Thyroid gland (tissue), 4 donors: ENCODE measurements around the gene RNF111.

ENCODE experiments used
- POLR2A ChIP-seq, 2 donors: fragments of 450-650 bp; IDR thresholded peaks; one replicate each; pipeline ENCODE4 v1.6.1; 2017; ENCODE audit warnings: antibody characterized with exemption in 2 of 2, mild to moderate bottlenecking in 2 of 2, moderate library complexity in 1 of 2
- TF ChIP-seq, protein P1 (sequence below), 6 experiments: fragments of 200-600 bp in 3 of 6; fragments of 450-650 bp in 3 of 6; sonication (generic) in 3 of 6; IDR thresholded peaks; one replicate each; pipeline ENCODE4 v1.5.1; 2016 to 2019; ENCODE audit warnings: antibody characterized with exemption in 6 of 6, mild to moderate bottlenecking in 2 of 6, inconsistent platforms in 1 of 6, moderate library complexity in 1 of 6

DNA sequence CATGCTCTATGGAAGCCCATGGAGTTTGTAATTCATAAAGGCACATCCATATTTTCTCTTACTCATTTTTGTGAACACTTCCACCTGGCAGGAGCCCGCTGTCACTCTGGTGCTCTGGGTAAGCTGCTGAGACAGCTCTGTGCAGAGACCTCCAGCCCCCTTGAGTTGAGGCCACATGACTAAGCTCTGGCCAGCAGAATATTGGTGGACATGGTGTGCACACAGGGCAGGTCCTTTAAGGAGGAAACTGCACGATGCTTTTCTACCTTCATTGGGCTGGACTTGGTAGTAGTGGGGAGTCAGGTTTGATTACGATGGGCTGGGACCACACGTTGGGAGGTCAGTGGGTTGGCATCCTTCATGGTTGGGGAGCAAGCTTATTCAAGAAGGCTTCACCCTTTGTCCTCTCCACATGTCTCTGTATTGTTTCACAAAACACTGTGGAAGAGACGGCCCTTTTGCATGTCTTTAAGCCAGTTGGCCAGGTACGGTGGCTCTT is 146.5 kb downstream of the RNF111 start:
- no peak for TF ChIP-seq POLR2A (IDR thresholded peaks at IDR 0.05)
- TF ChIP-seq, protein P1, sequence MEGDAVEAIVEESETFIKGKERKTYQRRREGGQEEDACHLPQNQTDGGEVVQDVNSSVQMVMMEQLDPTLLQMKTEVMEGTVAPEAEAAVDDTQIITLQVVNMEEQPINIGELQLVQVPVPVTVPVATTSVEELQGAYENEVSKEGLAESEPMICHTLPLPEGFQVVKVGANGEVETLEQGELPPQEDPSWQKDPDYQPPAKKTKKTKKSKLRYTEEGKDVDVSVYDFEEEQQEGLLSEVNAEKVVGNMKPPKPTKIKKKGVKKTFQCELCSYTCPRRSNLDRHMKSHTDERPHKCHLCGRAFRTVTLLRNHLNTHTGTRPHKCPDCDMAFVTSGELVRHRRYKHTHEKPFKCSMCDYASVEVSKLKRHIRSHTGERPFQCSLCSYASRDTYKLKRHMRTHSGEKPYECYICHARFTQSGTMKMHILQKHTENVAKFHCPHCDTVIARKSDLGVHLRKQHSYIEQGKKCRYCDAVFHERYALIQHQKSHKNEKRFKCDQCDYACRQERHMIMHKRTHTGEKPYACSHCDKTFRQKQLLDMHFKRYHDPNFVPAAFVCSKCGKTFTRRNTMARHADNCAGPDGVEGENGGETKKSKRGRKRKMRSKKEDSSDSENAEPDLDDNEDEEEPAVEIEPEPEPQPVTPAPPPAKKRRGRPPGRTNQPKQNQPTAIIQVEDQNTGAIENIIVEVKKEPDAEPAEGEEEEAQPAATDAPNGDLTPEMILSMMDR (IDR thresholded peaks at IDR 0.05): no peak
